Measurements from ENCODE around the gene ADAMTS2.

ADAMTS2 gene

GRCh38 chr5:179295778-179296149, 49.5 kb downstream of the ADAMTS2 start:
- H3F3A ChIP-seq (ENCODE audit: insufficient read depth): no peaks in the 10 kb centered on the region
- H2AFZ ChIP-seq (ENCODE audit: low read depth, low read length, severe bottlenecking): no peak overlapping the region
- no peak overlapping the region for H3K4me2 ChIP-seq (ENCODE audit: low read depth, low read length, poor library complexity, severe bottlenecking)
- no peak overlapping the region for H3K4me3 ChIP-seq (ENCODE audit: insufficient read depth, low read length, poor library complexity, severe bottlenecking)
- H3K79me2 ChIP-seq (ENCODE audit: insufficient read depth, low read length): no peaks in the 10 kb centered on the region
- H4K20me1 ChIP-seq (ENCODE audit: low read depth, low read length): no peaks in the 10 kb centered on the region
- TF ChIP-seq EZH2phosphoT487 (conservative IDR thresholded peaks at IDR 0.05; ENCODE audit: low read length): no peak
- TF ChIP-seq, protein P1, sequence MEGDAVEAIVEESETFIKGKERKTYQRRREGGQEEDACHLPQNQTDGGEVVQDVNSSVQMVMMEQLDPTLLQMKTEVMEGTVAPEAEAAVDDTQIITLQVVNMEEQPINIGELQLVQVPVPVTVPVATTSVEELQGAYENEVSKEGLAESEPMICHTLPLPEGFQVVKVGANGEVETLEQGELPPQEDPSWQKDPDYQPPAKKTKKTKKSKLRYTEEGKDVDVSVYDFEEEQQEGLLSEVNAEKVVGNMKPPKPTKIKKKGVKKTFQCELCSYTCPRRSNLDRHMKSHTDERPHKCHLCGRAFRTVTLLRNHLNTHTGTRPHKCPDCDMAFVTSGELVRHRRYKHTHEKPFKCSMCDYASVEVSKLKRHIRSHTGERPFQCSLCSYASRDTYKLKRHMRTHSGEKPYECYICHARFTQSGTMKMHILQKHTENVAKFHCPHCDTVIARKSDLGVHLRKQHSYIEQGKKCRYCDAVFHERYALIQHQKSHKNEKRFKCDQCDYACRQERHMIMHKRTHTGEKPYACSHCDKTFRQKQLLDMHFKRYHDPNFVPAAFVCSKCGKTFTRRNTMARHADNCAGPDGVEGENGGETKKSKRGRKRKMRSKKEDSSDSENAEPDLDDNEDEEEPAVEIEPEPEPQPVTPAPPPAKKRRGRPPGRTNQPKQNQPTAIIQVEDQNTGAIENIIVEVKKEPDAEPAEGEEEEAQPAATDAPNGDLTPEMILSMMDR (IDR thresholded peaks at IDR 0.05; ENCODE audit: insufficient read depth, low read length, poor library complexity, severe bottlenecking): no peak
- no peak overlapping the region for H3K27ac ChIP-seq (ENCODE audit: low read depth, low read length)
- no peaks in the 10 kb centered on the region for H3K36me3 ChIP-seq (ENCODE audit: low read length)
- H3K27me3 ChIP-seq (ENCODE audit: low read length): no peaks in the 10 kb centered on the region
- no peaks in the 10 kb centered on the region for H3K9me3 ChIP-seq (ENCODE audit: insufficient read depth, low read length)
- no peak overlapping the region for H3K9ac ChIP-seq (ENCODE audit: low read length)
- H3K9me2 ChIP-seq (replicated peaks; ENCODE audit: insufficient read depth, low read length): no peaks in the 10 kb centered on the region

GRCh38 chr5:179294891-179295777, 50.1 kb downstream of the ADAMTS2 start:
- Histone ChIP-seq H3K4me2 (ENCODE audit: low read depth, low read length, poor library complexity, severe bottlenecking) (no peak overlapping the region), H3K9me3 (ENCODE audit: insufficient read depth, low read length) (no peaks in the 10 kb centered on the region), H3K79me2 (ENCODE audit: insufficient read depth, low read length) (no peaks in the 10 kb centered on the region), H3K9me2 (replicated peaks; ENCODE audit: insufficient read depth, low read length) (no peaks in the 10 kb centered on the region), H3K9ac (ENCODE audit: low read length) (no peak overlapping the region), H2AFZ (ENCODE audit: low read depth, low read length, severe bottlenecking) (no peak overlapping the region), H3K27ac (ENCODE audit: low read depth, low read length) (no peak overlapping the region), H3K4me3 (ENCODE audit: insufficient read depth, low read length, poor library complexity, severe bottlenecking) (no peak overlapping the region), H3K27me3 (ENCODE audit: low read length) (no peaks in the 10 kb centered on the region), H3K36me3 (ENCODE audit: low read length) (no peaks in the 10 kb centered on the region), H3F3A (ENCODE audit: insufficient read depth) (no peaks in the 10 kb centered on the region), H4K20me1 (ENCODE audit: low read depth, low read length) (no peaks in the 10 kb centered on the region)
- no peak for TF ChIP-seq EZH2phosphoT487 (conservative IDR thresholded peaks at IDR 0.05; ENCODE audit: low read length)
- TF ChIP-seq, protein P1 (IDR thresholded peaks at IDR 0.05; ENCODE audit: insufficient read depth, low read length, poor library complexity, severe bottlenecking): no peak

DNA sequence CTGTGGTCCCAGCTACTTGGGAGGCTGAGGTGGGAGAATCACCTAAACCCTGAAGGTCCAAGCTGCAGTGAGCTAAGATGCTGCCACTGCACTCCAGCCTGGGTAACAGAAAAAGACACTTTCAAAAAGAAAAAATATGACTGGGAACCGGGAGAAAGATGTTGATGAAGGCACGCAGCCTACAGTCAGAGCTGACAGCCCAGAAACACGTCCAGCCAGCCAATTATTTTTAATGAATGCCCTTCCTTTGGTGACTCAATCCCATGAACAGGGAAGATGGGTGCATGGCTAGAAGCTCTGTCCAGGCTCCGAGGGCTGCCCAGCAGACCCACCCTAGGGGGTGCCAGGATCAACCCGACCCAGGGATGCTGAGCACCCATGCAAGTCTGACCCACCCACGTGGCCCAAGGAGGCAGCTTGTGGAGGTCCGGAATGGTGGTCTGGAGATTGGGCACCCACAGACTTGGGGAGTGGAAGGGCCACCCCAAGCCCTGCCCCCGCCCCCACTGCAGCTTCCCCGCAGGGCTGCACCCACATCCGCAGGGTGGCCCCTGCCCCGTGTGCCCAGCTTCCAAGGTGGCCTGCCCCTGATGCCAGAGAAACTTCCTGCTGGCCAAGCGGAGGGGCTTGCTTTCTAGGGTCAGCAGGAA, 51.0 kb downstream of the ADAMTS2 start:
- Histone ChIP-seq H2AFZ (ENCODE audit: low read depth, low read length, severe bottlenecking) (no peak overlapping the region), H4K20me1 (ENCODE audit: low read depth, low read length) (no peaks in the 10 kb centered on the region), H3K4me3 (ENCODE audit: insufficient read depth, low read length, poor library complexity, severe bottlenecking) (no peak overlapping the region), H3F3A (ENCODE audit: insufficient read depth) (no peaks in the 10 kb centered on the region), H3K9me3 (ENCODE audit: insufficient read depth, low read length) (no peaks in the 10 kb centered on the region), H3K27ac (ENCODE audit: low read depth, low read length) (no peak overlapping the region), H3K79me2 (ENCODE audit: insufficient read depth, low read length) (no peaks in the 10 kb centered on the region), H3K27me3 (ENCODE audit: low read length) (no peaks in the 10 kb centered on the region), H3K9me2 (replicated peaks; ENCODE audit: insufficient read depth, low read length) (no peaks in the 10 kb centered on the region), H3K36me3 (ENCODE audit: low read length) (no peaks in the 10 kb centered on the region), H3K9ac (ENCODE audit: low read length) (no peak overlapping the region), H3K4me2 (ENCODE audit: low read depth, low read length, poor library complexity, severe bottlenecking) (no peak overlapping the region)
- TF ChIP-seq, protein P1 (IDR thresholded peaks at IDR 0.05; ENCODE audit: insufficient read depth, low read length, poor library complexity, severe bottlenecking): no peak
- TF ChIP-seq EZH2phosphoT487 (conservative IDR thresholded peaks at IDR 0.05; ENCODE audit: low read length): no peak
